A549 (cell line): ENCODE results near the gene TESPA1.

ENCODE experiments used
- CEBPB ChIP-seq, 2 experiments: fragments of >200 bp in 1 of 2; sonication (Bioruptor Twin) in 1 of 2; formaldehyde crosslinking in 1 of 2; IDR thresholded peaks; 2 replicates each; pipeline ENCODE4 v1.6.1; 2012 to 2016
- POLR2A ChIP-seq: IDR thresholded peaks from 2 replicates; pipeline ENCODE4 v1.6.1; 2012; ENCODE audit warnings: mild to moderate bottlenecking, low read length
- RCOR1 ChIP-seq: fragments of 150-350 bp; IDR thresholded peaks from 2 replicates; pipeline ENCODE4 v1.6.1; 2014; ENCODE audit warnings: antibody characterized with exemption, low read length, low read depth
- TF ChIP-seq, protein P1 (sequence below): fragments of >200 bp; sonication (Bioruptor Twin); formaldehyde crosslinking; IDR thresholded peaks from 3 replicates; pipeline ENCODE4 v1.5.1; 2016

DNA sequence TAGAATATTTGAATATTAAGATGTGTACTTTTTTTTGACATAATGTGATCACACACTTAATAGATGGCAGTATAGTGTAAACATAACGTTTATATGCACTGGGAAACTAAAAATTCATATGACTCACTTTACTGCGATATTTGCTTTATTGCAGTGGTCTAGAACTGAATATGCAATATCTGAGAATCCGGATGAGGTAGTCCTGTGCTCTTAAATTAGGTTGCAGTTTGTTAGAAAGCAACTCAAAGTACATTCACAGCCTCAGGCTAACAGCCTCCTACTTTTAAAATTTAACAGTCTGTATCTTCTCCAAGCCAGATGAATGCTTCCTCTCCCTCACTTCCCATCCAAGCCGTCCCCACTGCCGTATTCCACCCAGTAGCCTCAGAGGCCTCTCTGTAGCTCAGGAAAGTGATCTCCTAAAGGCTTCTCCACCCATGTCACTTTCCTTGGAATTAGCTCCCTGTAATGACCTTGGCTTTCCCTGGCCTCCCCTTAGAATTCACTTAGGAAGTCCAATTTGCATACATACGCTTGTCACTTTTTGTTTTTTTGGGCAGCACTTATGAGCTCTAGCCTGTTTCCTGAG lies 43.7 kb downstream of the TESPA1 start:
- TF ChIP-seq POLR2A (no peak), RCOR1 (no peak), CEBPB (IDR thresholded peaks at IDR 0.05) (no peak)
- TF ChIP-seq, protein P1, sequence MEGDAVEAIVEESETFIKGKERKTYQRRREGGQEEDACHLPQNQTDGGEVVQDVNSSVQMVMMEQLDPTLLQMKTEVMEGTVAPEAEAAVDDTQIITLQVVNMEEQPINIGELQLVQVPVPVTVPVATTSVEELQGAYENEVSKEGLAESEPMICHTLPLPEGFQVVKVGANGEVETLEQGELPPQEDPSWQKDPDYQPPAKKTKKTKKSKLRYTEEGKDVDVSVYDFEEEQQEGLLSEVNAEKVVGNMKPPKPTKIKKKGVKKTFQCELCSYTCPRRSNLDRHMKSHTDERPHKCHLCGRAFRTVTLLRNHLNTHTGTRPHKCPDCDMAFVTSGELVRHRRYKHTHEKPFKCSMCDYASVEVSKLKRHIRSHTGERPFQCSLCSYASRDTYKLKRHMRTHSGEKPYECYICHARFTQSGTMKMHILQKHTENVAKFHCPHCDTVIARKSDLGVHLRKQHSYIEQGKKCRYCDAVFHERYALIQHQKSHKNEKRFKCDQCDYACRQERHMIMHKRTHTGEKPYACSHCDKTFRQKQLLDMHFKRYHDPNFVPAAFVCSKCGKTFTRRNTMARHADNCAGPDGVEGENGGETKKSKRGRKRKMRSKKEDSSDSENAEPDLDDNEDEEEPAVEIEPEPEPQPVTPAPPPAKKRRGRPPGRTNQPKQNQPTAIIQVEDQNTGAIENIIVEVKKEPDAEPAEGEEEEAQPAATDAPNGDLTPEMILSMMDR: no peak
